Activated naive CD4-positive, alpha-beta T cell (primary cell): Measurements from ENCODE around the gene VSX1.
A peak's percentile ranks its signal among the peaks of the same experiment; 100 is the strongest.

Experiments
- DNase-seq, 4 experiments: peaks; one replicate each; lab custom pipeline; 2025; lab: John Stamatoyannopoulos, UW

VSX1 gene

GRCh38 chr20:25087186-25087929 is 5.4 kb upstream of the VSX1 start:
- no peak for DNase-seq

- no peak for DNase-seq
Measured at GRCh38 chr20:25085756-25086495, 4.0 kb upstream of the VSX1 start.

- DNase-seq: no peak
Measured at GRCh38 chr20:25084626-25085187, 2.8 kb upstream of the VSX1 start.

- DNase-seq: peak in 1 of 4 experiments; percentile 32
Measured at GRCh38 chr20:25083773-25084625, 2.1 kb upstream of the VSX1 start.

- no peak for DNase-seq
Measured at GRCh38 chr20:25083141-25083772, 1.3 kb upstream of the VSX1 start.

GRCh38 chr20:25082498-25082873 is 545 bp upstream of the VSX1 start:
- no peak for DNase-seq

GRCh38 chr20:25081065-25081729 is 744 bp downstream of the VSX1 start:
- DNase-seq: peak in 2 of 4 experiments; percentile 26 to 44

- no peak for DNase-seq
Measured at GRCh38 chr20:25079171-25079570, 2.8 kb downstream of the VSX1 start.

GRCh38 chr20:25078662-25079061 is 3.3 kb downstream of the VSX1 start:
- no peak for DNase-seq

- no peak for DNase-seq
Measured at GRCh38 chr20:25077610-25078169, 4.3 kb downstream of the VSX1 start.

- DNase-seq: no peak
Measured at GRCh38 chr20:25076731-25077609, 5.0 kb downstream of the VSX1 start.

GRCh38 chr20:25076201-25076600 is 5.7 kb downstream of the VSX1 start:
- DNase-seq: no peak

GRCh38 chr20:25073544-25073943 is 8.4 kb downstream of the VSX1 start:
- no peak for DNase-seq

- no peak for DNase-seq
Measured at GRCh38 chr20:25072226-25072811, 9.6 kb downstream of the VSX1 start.

GRCh38 chr20:25071734-25072133 is 10.2 kb downstream of the VSX1 start:
- no peak for DNase-seq

- no peak for DNase-seq
Measured at GRCh38 chr20:25070821-25071473, 11.0 kb downstream of the VSX1 start.

GRCh38 chr20:25067102-25067987 is 14.6 kb downstream of the VSX1 start:
- no peak for DNase-seq

GRCh38 chr20:25066386-25066785 is 15.6 kb downstream of the VSX1 start:
- DNase-seq: no peak
